K562 (cell line): ENCODE results near the gene FIG4. TPM values are rescaled to one million over a fixed set of nuclear protein-coding genes. Genes with fewer than 3 reads are reported as not detected.
"Not testable (repeated sequence)": the region's sequence is repeated elsewhere in the genome, so short reads cannot be mapped to it uniquely, and the experiment has no call there.

Source experiments
- ATAC-seq: fragments of 200-7000 bp; cut with Tn5 transposase; 3 replicates; pipeline ENCODE4 v1.9.1; 2020; ENCODE audit warnings: moderate library complexity
- BruUV-seq: library from RNA; stranded (reverse); fragments of 400-500 nt; replicated peaks from 2 replicates; lab custom pipeline; 2021; lab: Mats Ljungman, UMichigan
- CTCF ChIA-PET: fragments of 300-600 bp; formaldehyde crosslinking; extraction: SDS; loops from one replicate; lab custom pipeline; 2021; ENCODE audit warnings: low intra/inter-chr PET ratio; lab: Yijun Ruan, JAX
- POLR2A ChIA-PET: fragments of 300-600, 350-650 bp; sonication (Branson Sonifier 250); formaldehyde crosslinking; extraction: SDS; loops from one replicate; lab custom pipeline; 2021; ENCODE audit warnings: antibody characterized with exemption, inconsistent platforms; lab: Yijun Ruan, JAX
- DNase-seq, 4 experiments: peaks; one replicate each; pipeline versions ENCODE4 v3.0.0 to v3.0.0-alpha.2; 2011 to 2018; ENCODE audit warnings: low spot score in 3 of 4, mixed read lengths in 3 of 4; ENCODE audit errors: extremely low read depth in 1 of 4
- FAIRE-seq: peaks from 2 replicates; lab custom pipeline; 2011; peaks lifted over from hg19 to GRCh38; lab: Jason Lieb, UNC
- H2AFZ ChIP-seq: 2 replicates; pipeline ENCODE4 v1.6.0; 2011; ENCODE audit warnings: low read depth, low read length, control low read depth, inconsistent platforms
- H3K27ac ChIP-seq: fragments of 200-600 bp; 3 replicates; pipeline ENCODE4 v1.8.0; 2011; ENCODE audit warnings: low read depth, mild to moderate bottlenecking, control low read depth, inconsistent platforms, low read length, moderate library complexity, mixed read lengths; ENCODE audit errors: extremely low read depth
- H3K27me3 ChIP-seq, 2 experiments: fragments of 300-600 bp in 1 of 2; 2 replicates in 1 of 2; 3 replicates in 1 of 2; pipeline versions ENCODE4 v1.6.0 to v1.8.0; 2011; ENCODE audit warnings: inconsistent platforms in 2 of 2, low read length in 2 of 2, mild to moderate bottlenecking in 1 of 2, mixed read lengths in 1 of 2, moderate library complexity in 1 of 2; ENCODE audit not compliant: control insufficient read depth in 2 of 2, insufficient read depth in 2 of 2
- H3K36me3 ChIP-seq: fragments of 300-600 bp; 3 replicates; pipeline ENCODE4 v1.8.0; 2011; ENCODE audit warnings: mild to moderate bottlenecking, low read length, inconsistent platforms; ENCODE audit not compliant: control insufficient read depth, insufficient read depth
- H3K4me1 ChIP-seq, 2 experiments: fragments of 200-600 bp in 1 of 2; replicated peaks in 1 of 2; 2 replicates in 1 of 2; 3 replicates in 1 of 2; pipeline versions ENCODE4 v1.5.1 to v1.8.0; 2011; ENCODE audit warnings: inconsistent platforms in 2 of 2, low read length in 2 of 2, mild to moderate bottlenecking in 1 of 2, mixed read lengths in 1 of 2, moderate library complexity in 1 of 2; ENCODE audit not compliant: control insufficient read depth in 2 of 2, insufficient read depth in 2 of 2
- H3K4me2 ChIP-seq: 2 replicates; pipeline ENCODE4 v1.6.1; 2011; ENCODE audit warnings: low read length, control low read depth, inconsistent platforms, mixed read lengths; ENCODE audit not compliant: insufficient read depth
- H3K4me3 ChIP-seq: fragments of 200-600 bp; sonication (generic), shearing (Covaris generic); 2 replicates; pipeline ENCODE4 v1.5.1; 2016; ENCODE audit warnings: control low read depth, inconsistent platforms
- H3K79me2 ChIP-seq: fragments of 200-600 bp; 3 replicates; pipeline ENCODE4 v1.8.0; 2011; ENCODE audit warnings: low read length, inconsistent platforms; ENCODE audit not compliant: control insufficient read depth, insufficient read depth
- H3K9ac ChIP-seq, 2 experiments: 2 replicates each; pipeline versions ENCODE4 v1.6.0 to v1.6.1; 2011; ENCODE audit warnings: low read depth in 2 of 2, low read length in 2 of 2, control low read depth in 1 of 2, inconsistent platforms in 1 of 2, mild to moderate bottlenecking in 1 of 2, mixed read lengths in 1 of 2; ENCODE audit not compliant: insufficient read depth in 1 of 2
- H3K9me1 ChIP-seq: one replicate; pipeline ENCODE4 v1.6.0; 2011; ENCODE audit warnings: inconsistent platforms, mild to moderate bottlenecking, low read length, moderate library complexity; ENCODE audit not compliant: control insufficient read depth, insufficient read depth
- H3K9me3 ChIP-seq: replicated peaks from 2 replicates; pipeline ENCODE4 v1.5.1; 2011; ENCODE audit warnings: low read depth, low read length, inconsistent platforms; ENCODE audit not compliant: control insufficient read depth, insufficient read depth
- H4K20me1 ChIP-seq: replicated peaks from 2 replicates; pipeline ENCODE4 v1.6.1; 2011; ENCODE audit warnings: low read length, inconsistent platforms, mixed read lengths; ENCODE audit not compliant: control insufficient read depth, insufficient read depth
- DIDO1 ChIP-seq: fragments of 450-650 bp; IDR thresholded peaks from 2 replicates; pipeline ENCODE4 v1.6.1; 2016; ENCODE audit warnings: low read depth, missing biosample characterization, missing genetic modification characterization
- EP300 ChIP-seq: IDR thresholded peaks from 2 replicates; pipeline ENCODE4 v1.6.1; 2012; ENCODE audit warnings: low read length, improper control_type of control experiment
- FOXJ2 ChIP-seq: fragments of 200-800 bp; sonication (Bioruptor generic); IDR thresholded peaks from 2 replicates; pipeline ENCODE4 v1.6.1; 2016; ENCODE audit warnings: missing genetic modification characterization, missing compliant biosample characterization
- HBP1 ChIP-seq: fragments of 450-650 bp; formaldehyde crosslinking; IDR thresholded peaks from 2 replicates; pipeline ENCODE4 v1.4.0; 2022; ENCODE audit warnings: missing genetic modification characterization
- HMBOX1 ChIP-seq: sonication (generic); IDR thresholded peaks from 2 replicates; pipeline ENCODE4 v1.6.1; 2016
- MEIS2 ChIP-seq: fragments of 450-650 bp; IDR thresholded peaks from 2 replicates; pipeline ENCODE4 v1.6.1; 2014; ENCODE audit warnings: mild to moderate bottlenecking; ENCODE audit not compliant: partially characterized antibody
- MTA2 ChIP-seq: fragments of 450-650 bp; IDR thresholded peaks from 2 replicates; pipeline ENCODE4 v1.6.1; 2016; ENCODE audit warnings: low read depth
- NR2C1 ChIP-seq, 2 experiments: fragments of 450-650 bp; IDR thresholded peaks; 2 replicates each; pipeline ENCODE4 v1.6.1; 2017; ENCODE audit warnings: mild to moderate bottlenecking in 2 of 2, antibody characterized with exemption in 1 of 2, inconsistent platforms in 1 of 2, missing compliant biosample characterization in 1 of 2, missing genetic modification characterization in 1 of 2
- NR4A1 ChIP-seq, 2 experiments: fragments of 250-450 bp in 1 of 2; fragments of 450-650 bp in 1 of 2; sonication (Bioruptor Pico) in 1 of 2; IDR thresholded peaks; 2 replicates each; pipeline versions ENCODE4 v1.4.0 to v1.6.1; 2016 to 2020; ENCODE audit warnings: mild to moderate bottlenecking in 2 of 2, missing compliant biosample characterization in 1 of 2, missing genetic modification characterization in 1 of 2, moderate library complexity in 1 of 2
- SMARCC2 ChIP-seq: fragments of 450-650 bp; IDR thresholded peaks from 2 replicates; pipeline ENCODE4 v1.6.1; 2017; ENCODE audit warnings: antibody characterized with exemption, moderate library complexity, mild to moderate bottlenecking, low read depth
- TCF15 ChIP-seq: fragments of 250-450 bp; sonication (Bioruptor Pico); IDR thresholded peaks from 2 replicates; pipeline ENCODE4 v1.8.0; 2022; ENCODE audit warnings: moderate library complexity, mild to moderate bottlenecking, inconsistent platforms
- TEAD4 ChIP-seq, 2 experiments: sonication (generic) in 1 of 2; formaldehyde crosslinking in 1 of 2; IDR thresholded peaks; 2 replicates each; pipeline versions ENCODE4 v1.6.1 to v1.8.0; 2012 to 2022; ENCODE audit warnings: borderline replicate concordance in 1 of 2, inconsistent platforms in 1 of 2, low read length in 1 of 2, mild to moderate bottlenecking in 1 of 2, missing genetic modification reagents in 1 of 2
- ZBTB9 ChIP-seq: fragments of 450-650 bp; formaldehyde crosslinking; IDR thresholded peaks from 2 replicates; pipeline ENCODE4 v1.4.0; 2020; ENCODE audit warnings: mild to moderate bottlenecking, moderate library complexity
- ZNF197 ChIP-seq: fragments of 200-800 bp; sonication (Bioruptor generic); IDR thresholded peaks from 2 replicates; pipeline ENCODE4 v1.6.1; 2016; ENCODE audit warnings: low read depth, missing genetic modification characterization, missing compliant biosample characterization
- ZNF311 ChIP-seq: fragments of 250-450 bp; sonication (Bioruptor Pico); IDR thresholded peaks from 2 replicates; pipeline ENCODE4 v1.4.0; 2020; ENCODE audit warnings: mild to moderate bottlenecking, moderate library complexity
- ZNF79 ChIP-seq: fragments of 250-450 bp; sonication (Bioruptor Pico); IDR thresholded peaks from 2 replicates; pipeline ENCODE4 v1.4.0; 2020; ENCODE audit warnings: low read depth, mild to moderate bottlenecking, moderate library complexity
- WGBS: fragments of 100-300 bp; shearing (Covaris generic); methylation state at CpG from one replicate; pipeline ENCODE4 v1.1.6; 2016; ENCODE audit warnings: low coverage, mixed read lengths; ENCODE audit not compliant: insufficient coverage; ENCODE audit errors: missing lambda C conversion rate; 5-methylcytosine and 5-hydroxymethylcytosine counted together
- in situ Hi-C: fragments of 300-500 bp; cut with MboI; formaldehyde crosslinking; loops from 4 replicates; pipeline ENCODE4 v1.15.0; 2018; ENCODE audit warnings: inconsistent platforms, mixed read lengths
- intact Hi-C: fragments of 100-400 bp; cut with micrococcal nuclease; formaldehyde crosslinking; loops from 2 replicates; pipeline ENCODE4 v1.14.2; 2022
- polyA plus RNA-seq, 8 experiments: library from polyadenylated mRNA; depleted of rRNA in 4 of 8; stranded (reverse) in 5 of 8; unstranded in 3 of 8; fragments of >200 nt; fragmentation: Nextera tagmentation in 2 of 8; fragmentation: Illumina TruSeq in 1 of 8; extraction: Ambion mirVana in 2 of 8; extraction: Trizol in 1 of 8; gene quantifications; 2 replicates each; pipeline versions ENCODE4 v1.2.1 to v1.2.3, GENCODE V29; 2011 to 2014; ENCODE audit warnings: inconsistent platforms in 1 of 8, missing spikeins in 1 of 8
- total RNA-seq, 7 experiments: library from RNA; depleted of rRNA in 6 of 7; stranded (reverse); fragments of >200 nt in 6 of 7; fragmentation: Illumina TruSeq in 2 of 7; extraction: Trizol in 2 of 7; gene quantifications; 2 replicates each; pipeline versions ENCODE4 v1.2.1 to v1.2.3, GENCODE V29; 2011 to 2021; ENCODE audit warnings: low replicate concordance in 1 of 7

The FIG4 gene
- total and polyA plus RNA-seq, 9 of the 15 experiments (the other 6 are each of a cell fraction or from before 2014, with no cell fraction given): 1.5 to 6.8 (median 4.3) TPM

- H2AFZ ChIP-seq; H3K4me3 ChIP-seq; DNase-seq; H3K27ac ChIP-seq; in situ Hi-C loops; H3K9ac ChIP-seq; H3K9me1 ChIP-seq; H3K4me1 ChIP-seq; intact Hi-C loops; H3K9me3 ChIP-seq; H3K27me3 ChIP-seq; H3K4me2 ChIP-seq; H3K36me3 ChIP-seq; H3K79me2 ChIP-seq; BruUV-seq; H4K20me1 ChIP-seq; FAIRE-seq; CTCF ChIA-PET; TF ChIP-seq NR4A1 (CRISPR knock-in tag; IDR thresholded peaks at IDR 0.05); NR2C1 (IDR thresholded peaks at IDR 0.05); TEAD4 (CRISPR knock-in tag; IDR thresholded peaks at IDR 0.05; ENCODE audit: borderline replicate concordance): not testable (repeated sequence)
- ATAC-seq: peak; percentile 49
- POLR2A ChIA-PET: interaction anchor here (0.6 to 0.7 kb wide), 3 partner anchors 15 to 21 kb away, joined by 3 to 5 read pairs (median 5); no protein-coding TSS in a partner anchor
- 19% methylated on average over 7 of the region's 7 CpGs for WGBS
- TF ChIP-seq SMARCC2 (peak; percentile 81; the same call in 1 of the 2 replicates), ZNF79 (CRISPR knock-in tag) (peak; percentile 83), ZNF197 (CRISPR knock-in tag) (peak; percentile 94), NR4A1 (tag; IDR thresholded peaks at IDR 0.05) (peak; percentile 81; the same call in 1 of the 2 replicates), TCF15 (0 out of 2 replicates have a peak, but pooled peaks have one; percentile 30), NR2C1 (tag; IDR thresholded peaks at IDR 0.05) (peak; percentile 84), MEIS2 (peak; percentile 90), DIDO1 (peak; percentile 61; the same call in 1 of the 2 replicates), ZNF311 (CRISPR knock-in tag) (peak; percentile 84), MTA2 (0 out of 2 replicates have a peak, but pooled peaks have one; percentile 21), FOXJ2 (tag) (peak; percentile 57; the same call in 1 of the 2 replicates), HMBOX1 (peak; percentile 45; the same call in 1 of the 2 replicates), ZBTB9 (peak; percentile 96), TEAD4 (IDR thresholded peaks at IDR 0.05; ENCODE audit: low read length) (0 out of 2 replicates have a peak, but pooled peaks have one; percentile 39), HBP1 (CRISPR knock-in tag) (peak; percentile 87), EP300 (peak; percentile 51; the same call in 1 of the 2 replicates)
Measured at GRCh38 chr6:109771939-109772755, 81.1 kb downstream of the FIG4 start.
